Measurements from ENCODE around the gene SH3TC2. TPM values are rescaled to one million over a fixed set of nuclear protein-coding genes. Genes with fewer than 3 reads are reported as not detected.
A peak's percentile ranks its signal among the peaks of the same experiment; 100 is the strongest.

The SH3TC2 gene
- total RNA-seq, 4 donors from 2014 or later, result 1.9 to 8.2 (median 5.2) TPM

GRCh38 chr5:148999741-149000140 lies 63.1 kb downstream of the SH3TC2 start:
- DNase-seq (ENCODE audit: low spot score in 2 of 2), result no peak
- Histone ChIP-seq H3K27me3 (no peaks in the 10 kb centered on the region), H3K9me3 (no peaks in the 10 kb centered on the region), H3K4me1 (peaks cover 13% of the 10 kb centered on the region), H3K4me3 (no peak overlapping the region), H3K27ac (no peak overlapping the region), H3K36me3 (no peaks in the 10 kb centered on the region)
- TF ChIP-seq EP300 (IDR thresholded peaks at IDR 0.05) (no peak), POLR2AphosphoS5 (IDR thresholded peaks at IDR 0.05) (no peak), CTCF (IDR thresholded peaks at IDR 0.05) (no peak), POLR2A (IDR thresholded peaks at IDR 0.05) (no peak)
- WGBS, result 90% methylated on average over 3 of the region's 3 CpGs

GRCh38 chr5:148998174-148998797 lies 64.6 kb downstream of the SH3TC2 start:
- TF ChIP-seq CTCF (IDR thresholded peaks at IDR 0.05) (peak; percentile 37 to 54), POLR2A (IDR thresholded peaks at IDR 0.05) (no peak)
- 66% methylated on average over 6 of the region's 6 CpGs for WGBS
- no peak for DNase-seq (ENCODE audit: low spot score in 2 of 2)
- Histone ChIP-seq H3K4me3 (no peak overlapping the region), H3K4me1 (peaks cover 11% of the 10 kb centered on the region), H3K9me3 (no peaks in the 10 kb centered on the region), H3K36me3 (no peaks in the 10 kb centered on the region), H3K27ac (no peak overlapping the region), H3K27me3 (no peaks in the 10 kb centered on the region)

- no peaks in the 10 kb centered on the region for H3K9me3 ChIP-seq
- no peak for TF ChIP-seq POLR2A (IDR thresholded peaks at IDR 0.05)
- no peak for TF ChIP-seq CTCF (IDR thresholded peaks at IDR 0.05)
- no peak for TF ChIP-seq EP300 (IDR thresholded peaks at IDR 0.05)
- TF ChIP-seq POLR2AphosphoS5 (IDR thresholded peaks at IDR 0.05), result no peak
- no peak for DNase-seq (ENCODE audit: low spot score in 2 of 2)
- H3K27me3 ChIP-seq, result no peaks in the 10 kb centered on the region
- no peak overlapping the region for H3K4me3 ChIP-seq
- 34% methylated on average over 3 of the region's 3 CpGs for WGBS
- peaks cover 6% of the 10 kb centered on the region for H3K4me1 ChIP-seq
- no peak overlapping the region for H3K27ac ChIP-seq
- H3K36me3 ChIP-seq, result no peaks in the 10 kb centered on the region
Measured at GRCh38 chr5:148996270-148996669, 66.6 kb downstream of the SH3TC2 start.

- Histone ChIP-seq H3K4me1 (peaks cover 6% of the 10 kb centered on the region), H3K27ac (no peak overlapping the region), H3K36me3 (no peaks in the 10 kb centered on the region), H3K9me3 (no peaks in the 10 kb centered on the region), H3K4me3 (no peak overlapping the region), H3K27me3 (no peaks in the 10 kb centered on the region)
- no peak for DNase-seq (ENCODE audit: low spot score in 2 of 2)
- 76% methylated on average over 2 of the region's 2 CpGs for WGBS
- TF ChIP-seq EP300 (IDR thresholded peaks at IDR 0.05), result no peak
- no peak for TF ChIP-seq CTCF (IDR thresholded peaks at IDR 0.05)
- no peak for TF ChIP-seq POLR2AphosphoS5 (IDR thresholded peaks at IDR 0.05)
- TF ChIP-seq POLR2A (IDR thresholded peaks at IDR 0.05), result no peak
Measured at GRCh38 chr5:148995791-148996190, 67.1 kb downstream of the SH3TC2 start.

- 71% methylated on average over 4 of the region's 4 CpGs for WGBS
- no peaks in the 10 kb centered on the region for H3K27me3 ChIP-seq
- no peak overlapping the region for H3K4me3 ChIP-seq
- no peaks in the 10 kb centered on the region for H3K9me3 ChIP-seq
- H3K4me1 ChIP-seq, result peaks cover 6% of the 10 kb centered on the region
- TF ChIP-seq EP300 (IDR thresholded peaks at IDR 0.05) (no peak), POLR2AphosphoS5 (IDR thresholded peaks at IDR 0.05) (no peak), CTCF (IDR thresholded peaks at IDR 0.05) (no peak), POLR2A (IDR thresholded peaks at IDR 0.05) (no peak)
- DNase-seq (ENCODE audit: low spot score in 2 of 2), result no peak
- no peak overlapping the region for H3K27ac ChIP-seq
- no peaks in the 10 kb centered on the region for H3K36me3 ChIP-seq
Measured at GRCh38 chr5:148993283-148993936, 69.5 kb downstream of the SH3TC2 start.
